B cell (primary cell): ENCODE measurements around the gene CORO2A. TPM values are rescaled to one million over a fixed set of nuclear protein-coding genes. Genes with fewer than 3 reads are reported as not detected.

ENCODE experiments used
- ATAC-seq: fragments of 200-7000 bp; cut with Tn5 transposase; one replicate; pipeline ENCODE4 v1.10.0; 2021; ENCODE audit warnings: low read depth, mild to moderate bottlenecking, moderate number of reproducible peaks, moderate library complexity
- CTCF ChIA-PET: fragments of 350-600 bp; sonication (Branson Sonifier 250); formaldehyde crosslinking; loops from one replicate; lab custom pipeline; 2021; ENCODE audit warnings: antibody characterized with exemption, inconsistent platforms; lab: Charles Lee
- POLR2A ChIA-PET: fragments of 350-600 bp; sonication (Branson Sonifier 250); formaldehyde crosslinking; loops from one replicate; lab custom pipeline; 2021; ENCODE audit warnings: antibody characterized with exemption; lab: Charles Lee
- DNase-seq: peaks from one replicate; pipeline ENCODE4 v3.0.0; 2013
- H2AFZ ChIP-seq: 2 replicates; pipeline ENCODE4 v1.6.1; 2012; ENCODE audit warnings: mild to moderate bottlenecking, low read depth, low read length; ENCODE audit not compliant: insufficient read depth, poor library complexity, severe bottlenecking
- H3K27ac ChIP-seq, 2 donors: 1 replicate in 1 of 2; 2 replicates in 1 of 2; pipeline ENCODE4 v1.5.1; 2012 to 2013; ENCODE audit warnings: low read length in 2 of 2, mild to moderate bottlenecking in 2 of 2, moderate library complexity in 1 of 2
- H3K27me3 ChIP-seq, 4 experiments: fragments of 200-600 bp in 1 of 4; sonication (generic) in 1 of 4; replicated peaks in 1 of 4; 1 replicate in 2 of 4; 2 replicates in 2 of 4; pipeline versions ENCODE4 v1.6.1 to v1.7.0; 2013 to 2016; ENCODE audit warnings: low read length in 3 of 4, mild to moderate bottlenecking in 2 of 4, mixed read lengths in 1 of 4, moderate library complexity in 1 of 4; ENCODE audit not compliant: insufficient read depth in 4 of 4, control insufficient read depth in 3 of 4; ENCODE audit errors: control extremely low read depth in 1 of 4
- H3K36me3 ChIP-seq, 2 experiments: replicated peaks in 1 of 2; 1 replicate in 1 of 2; 2 replicates in 1 of 2; pipeline versions ENCODE4 v1.6.1 to v1.7.1; 2013; ENCODE audit warnings: low read length in 1 of 2; ENCODE audit not compliant: insufficient read depth in 2 of 2, control insufficient read depth in 1 of 2; ENCODE audit errors: control extremely low read depth in 1 of 2, extremely low read depth in 1 of 2
- H3K4me1 ChIP-seq, 2 donors: fragments of 200-600 bp in 1 of 2; sonication (generic) in 1 of 2; 1 replicate in 1 of 2; 2 replicates in 1 of 2; pipeline versions ENCODE4 v1.5.1 to v1.6.1; 2013 to 2017; ENCODE audit warnings: low read length in 2 of 2; ENCODE audit not compliant: control insufficient read depth in 2 of 2, insufficient read depth in 2 of 2
- H3K4me2 ChIP-seq: replicated peaks from 2 replicates; pipeline ENCODE3; 2012; ENCODE audit warnings: mild to moderate bottlenecking, low read depth, low read length; ENCODE audit not compliant: poor library complexity, severe bottlenecking
- H3K4me3 ChIP-seq, 5 experiments: fragments of 200-600 bp in 1 of 5; sonication (generic) in 1 of 5; 1 replicate in 3 of 5; 2 replicates in 2 of 5; pipeline versions ENCODE4 v1.5.1 to v1.7.0; 2011 to 2016; ENCODE audit warnings: low read length in 4 of 5, mild to moderate bottlenecking in 4 of 5, low read depth in 2 of 5, control low read depth in 1 of 5, moderate library complexity in 1 of 5; ENCODE audit not compliant: insufficient read depth in 1 of 5; ENCODE audit errors: control extremely low read depth in 1 of 5, extremely low read depth in 1 of 5
- H3K79me2 ChIP-seq: fragments of 200-600 bp; sonication (generic); one replicate; pipeline ENCODE4 v1.6.0; 2016; ENCODE audit warnings: low read length; ENCODE audit not compliant: control insufficient read depth, insufficient read depth
- H3K9ac ChIP-seq: fragments of 200-600 bp; sonication (generic); 2 replicates; pipeline ENCODE4 v1.6.1; 2017; ENCODE audit warnings: mild to moderate bottlenecking, low read length, moderate library complexity
- H3K9me3 ChIP-seq, 3 donors: one replicate each; pipeline versions ENCODE4 v1.6.1 to v1.7.1; 2013; ENCODE audit warnings: low read length in 2 of 3; ENCODE audit not compliant: control insufficient read depth in 2 of 3, insufficient read depth in 1 of 3; ENCODE audit errors: control extremely low read depth in 1 of 3
- H4K20me1 ChIP-seq: 2 replicates; pipeline ENCODE4 v1.6.0; 2012; ENCODE audit warnings: mild to moderate bottlenecking, low read length; ENCODE audit not compliant: insufficient read depth, control insufficient read depth, poor library complexity, severe bottlenecking
- H3K27ac Mint-ChIP-seq: one replicate; pipeline ENCODE4 v1.8.0; 2021; ENCODE audit warnings: mixed read lengths
- H3K27me3 Mint-ChIP-seq: one replicate; pipeline ENCODE4 v1.8.0; 2021; ENCODE audit warnings: mixed read lengths
- H3K4me1 Mint-ChIP-seq: one replicate; pipeline ENCODE4 v1.8.0; 2021; ENCODE audit warnings: mixed read lengths
- H3K4me3 Mint-ChIP-seq: one replicate; pipeline ENCODE4 v1.8.0; 2021; ENCODE audit warnings: mixed read lengths
- H3K9me3 Mint-ChIP-seq: one replicate; pipeline ENCODE4 v1.8.0; 2022; ENCODE audit warnings: mixed read lengths; ENCODE audit not compliant: insufficient read depth
- CTCF ChIP-seq: fragments of 200-600 bp; IDR thresholded peaks from one replicate; pipeline ENCODE4 v1.8.0; 2022; ENCODE audit warnings: antibody characterized with exemption, mild to moderate bottlenecking
- EZH2 ChIP-seq: IDR thresholded peaks from 2 replicates; pipeline ENCODE4 v1.6.1; 2012; ENCODE audit warnings: borderline replicate concordance, low read depth, mild to moderate bottlenecking, moderate library complexity, low read length; ENCODE audit not compliant: insufficient read depth, poor library complexity, severe bottlenecking
- WGBS: methylation state at CpG from one replicate; pipeline ENCODE4 v1.1.5; 2013; ENCODE audit warnings: missing lambda C conversion rate; ENCODE audit not compliant: insufficient coverage; 5-methylcytosine and 5-hydroxymethylcytosine counted together
- intact Hi-C: fragments of 100-400 bp; cut with micrococcal nuclease; formaldehyde crosslinking; loops from one replicate; pipeline ENCODE4 v1.10.0; 2022
- polyA plus RNA-seq: library from polyadenylated mRNA; depleted of rRNA; stranded (reverse); fragments of >200 nt; gene quantifications from 2 replicates; pipeline ENCODE4 v1.2.3, GENCODE V29; 2012
- total RNA-seq, 2 donors: library from RNA; stranded (reverse); fragments of 120-200 nt in 1 of 2; gene quantifications; 1 replicate in 1 of 2; 2 replicates in 1 of 2; pipeline versions ENCODE4 v1.2.3 to v1.2.4, GENCODE V29; 2013 to 2022

The CORO2A gene
- total and polyA plus RNA-seq, 2 donors (not counting 1 experiment from before 2014, with no cell fraction given), result 1.1 to 2.0 TPM

GRCh38 chr9:98216391-98216790 is 24.0 kb upstream of the CORO2A start:
- Histone ChIP-seq H3K4me1 (no peaks in the 10 kb centered on the region), H3K4me3 (no peak overlapping the region), H3K27ac (no peak overlapping the region), H3K27me3 (no peaks in the 10 kb centered on the region), H3K9ac (no peak overlapping the region), H3K79me2 (no peaks in the 10 kb centered on the region), H4K20me1 (no peaks in the 10 kb centered on the region), H3K36me3 (peaks cover 0 to 3% of the 10 kb centered on the region in 2 experiments), H2AFZ (no peak overlapping the region), H3K9me3 (no peaks in the 10 kb centered on the region), H3K4me2 (no peak overlapping the region)
- H3K27ac Mint-ChIP-seq, result no peak overlapping the region
- ATAC-seq, result no peak
- H3K9me3 Mint-ChIP-seq, result no peaks in the 10 kb centered on the region
- no peaks in the 10 kb centered on the region for H3K27me3 Mint-ChIP-seq
- no peak for DNase-seq
- CTCF ChIA-PET, result interaction anchor here (1.9 to 3.0 kb wide), 3 partner anchors 10 to 143 kb away, joined by 6 to 18 read pairs (median 6); no protein-coding TSS in a partner anchor
- no peak for TF ChIP-seq EZH2
- no peak for TF ChIP-seq CTCF
- WGBS, result 100% methylated on average over 1 of the region's 3 CpGs
- H3K4me1 Mint-ChIP-seq, result no peaks in the 10 kb centered on the region
- POLR2A ChIA-PET, result no interaction called here
- intact Hi-C loops, result no loop called here
- no peak overlapping the region for H3K4me3 Mint-ChIP-seq

GRCh38 chr9:98215821-98216220 is 23.4 kb upstream of the CORO2A start:
- no peak for ATAC-seq
- H3K9me3 ChIP-seq, result no peaks in the 10 kb centered on the region
- H3K4me2 ChIP-seq, result no peak overlapping the region
- no peak overlapping the region for H3K27ac Mint-ChIP-seq
- H3K4me1 Mint-ChIP-seq, result no peaks in the 10 kb centered on the region
- no peaks in the 10 kb centered on the region for H3K79me2 ChIP-seq
- no peak overlapping the region for H3K27ac ChIP-seq
- intact Hi-C loops, result no loop called here
- TF ChIP-seq CTCF (no peak), EZH2 (no peak)
- H3K27me3 Mint-ChIP-seq, result no peaks in the 10 kb centered on the region
- H3K27me3 ChIP-seq, result no peaks in the 10 kb centered on the region
- ChIA-PET CTCF (interaction anchor here (1.9 to 3.0 kb wide), 3 partner anchors 9 to 142 kb away, joined by 6 to 18 read pairs (median 6); no protein-coding TSS in a partner anchor), POLR2A (no interaction called here)
- H3K4me3 Mint-ChIP-seq, result no peak overlapping the region
- 99% methylated on average over 9 of the region's 9 CpGs for WGBS
- H2AFZ ChIP-seq, result no peak overlapping the region
- no peaks in the 10 kb centered on the region for H4K20me1 ChIP-seq
- no peaks in the 10 kb centered on the region for H3K4me1 ChIP-seq
- H3K9me3 Mint-ChIP-seq, result no peaks in the 10 kb centered on the region
- H3K9ac ChIP-seq, result no peak overlapping the region
- H3K4me3 ChIP-seq, result no peak overlapping the region
- H3K36me3 ChIP-seq, result peaks cover 0 to 2% of the 10 kb centered on the region in 2 experiments
- DNase-seq, result peak; percentile 22
